ENCODE data around the gene CROCC2. TPM values are rescaled to one million over a fixed set of nuclear protein-coding genes. Genes with fewer than 3 reads are reported as not detected.

Gene CROCC2
- total RNA-seq, result not detected in 2 replicates

GRCh38 chr2:240906141-240906910 is at the start of gene CROCC2:
Gene CROCC2 (plus strand): TSS chr2:240906336. CDS start chr2:240906514, 178 bp downstream.

GRCh38 chr2:240868286-240869108 is 37.6 kb upstream of the CROCC2 start, which contains the start of gene AGXT:
Gene AGXT (plus strand): TSS chr2:240868824. CDS start chr2:240868866, 42 bp downstream.

DNA sequence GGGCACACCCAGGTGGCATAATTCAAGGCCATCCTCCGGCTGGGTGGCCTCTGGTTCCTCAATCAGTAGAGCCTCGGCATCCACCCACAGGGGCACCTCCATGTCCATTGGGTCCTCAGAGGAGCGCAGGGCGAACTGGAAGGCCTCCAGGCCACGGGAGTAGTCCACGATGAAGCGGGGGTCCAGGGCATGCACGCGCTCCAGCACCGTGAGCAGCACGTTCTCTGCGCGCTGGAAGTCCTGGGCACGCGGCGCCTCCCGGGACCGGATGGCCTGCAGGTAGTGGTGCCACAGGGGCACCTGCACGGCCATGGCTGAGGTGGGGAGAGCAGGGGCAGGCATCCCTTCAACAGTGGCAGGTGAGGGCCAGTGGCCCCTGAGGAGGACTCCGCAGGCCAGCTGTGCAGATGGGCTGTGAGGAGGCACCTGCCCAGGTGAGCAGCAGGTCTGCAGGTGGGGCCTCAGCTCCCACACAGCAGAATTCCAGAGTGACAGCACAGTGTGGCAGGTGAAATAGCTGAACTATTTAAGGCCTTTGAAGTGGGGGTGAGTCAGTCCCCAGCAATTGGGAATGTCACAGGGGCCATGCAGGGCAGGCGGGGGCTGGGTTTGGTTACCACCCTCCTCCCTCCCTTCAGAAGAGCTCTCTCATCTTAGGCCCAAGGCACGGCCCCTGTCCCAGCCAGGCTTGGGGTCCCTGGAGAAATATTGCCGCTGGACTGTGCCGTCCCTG is 10.3 kb upstream of the CROCC2 start, which contains the start of gene MAB21L4:
MAB21L4 (minus strand) TSS at position 501 of the 733 bp plus-strand sequence; CDS start at position 342, 159 bp downstream.

DNA sequence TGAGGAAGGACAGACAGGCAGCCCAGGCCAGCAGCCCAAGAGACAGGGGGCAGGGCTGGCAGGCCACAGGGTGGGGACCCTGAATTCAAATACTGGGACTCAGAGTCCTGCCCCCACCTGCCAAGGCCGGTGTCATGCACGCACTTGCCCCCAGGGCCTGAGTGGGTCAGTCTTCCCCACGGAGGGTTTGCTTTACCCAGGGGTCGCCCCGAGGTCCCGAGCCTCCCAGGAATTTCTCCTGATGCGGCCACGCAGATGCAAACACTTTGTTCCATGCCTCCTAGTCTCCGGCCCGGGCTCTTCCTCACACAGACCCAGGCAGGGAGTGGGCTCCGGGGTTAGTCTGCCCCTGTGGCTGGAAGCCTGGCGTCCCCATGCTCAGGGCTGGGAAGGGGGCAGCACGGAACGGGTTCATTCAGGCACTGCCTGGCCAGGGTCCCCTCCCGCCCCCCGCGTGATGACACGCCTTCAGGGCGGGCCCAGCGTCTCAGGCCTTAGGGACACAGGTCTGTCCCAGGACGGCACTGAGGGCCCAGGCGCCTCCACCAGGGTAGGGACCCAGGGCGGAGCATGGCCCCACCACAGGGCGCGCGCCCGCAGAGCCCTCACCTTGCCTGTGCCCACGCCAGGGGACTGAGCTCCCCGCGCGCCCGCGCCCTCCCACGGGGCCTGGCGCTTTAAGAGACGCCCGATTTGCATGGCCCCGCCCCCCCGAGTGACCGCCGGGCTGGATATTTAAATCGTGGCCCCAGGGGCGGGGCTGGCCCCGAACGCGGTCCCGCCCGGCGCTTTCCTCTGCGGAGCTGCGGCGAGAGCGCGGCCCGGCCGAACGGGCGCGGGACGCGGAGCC is 91.9 kb downstream of the CROCC2 start, which contains the start of gene SNED1:
SNED1 (plus strand) TSS at position 763 of the 850 bp plus-strand sequence. CDS start 220 bp downstream, outside the sequence.

Other genes starting within 250 kb of the CROCC2 start
- not detected in 2 replicates for gene AQP12B, start 223.5 kb upstream of the CROCC2 start, total RNA-seq
- not detected in 2 replicates for gene AQP12A, start 214.5 kb upstream of the CROCC2 start, total RNA-seq
- gene KIF1A, start 86.1 kb upstream of the CROCC2 start, total RNA-seq, result 0.44 TPM in 1 of 2 replicates, not detected in the other
- gene AGXT, start 37.5 kb upstream of the CROCC2 start, total RNA-seq, result under 0.01 TPM in 1 of 2 replicates, not detected in the other
- not detected in 2 replicates for gene MAB21L4, start 10.2 kb upstream of the CROCC2 start, total RNA-seq
- gene SNED1, start 92.3 kb downstream of the CROCC2 start, total RNA-seq, result 7.8 and 19.8 TPM in 2 replicates
- 16.8 and 48.6 TPM in 2 replicates for gene MTERF4, start 196.0 kb downstream of the CROCC2 start, total RNA-seq
- 4.7 and 5.4 TPM in 2 replicates for gene PASK, start 243.1 kb downstream of the CROCC2 start, total RNA-seq
- gene PPP1R7, start 244.1 kb downstream of the CROCC2 start, total RNA-seq, result 39.6 and 43.7 TPM in 2 replicates

Data from bladder microvascular endothelial cell (primary cell).